HG03342 (cell line): ENCODE results near the gene KASH5.

ENCODE experiments used
- ATAC-seq: cut with Tn5 transposase; IDR thresholded peaks from one replicate; pipeline ENCODE4 v1.9.1; 2021; ENCODE audit warnings: mild to moderate bottlenecking, moderate library complexity; ENCODE audit not compliant: unreplicated experiment

The KASH5 gene

DNA sequence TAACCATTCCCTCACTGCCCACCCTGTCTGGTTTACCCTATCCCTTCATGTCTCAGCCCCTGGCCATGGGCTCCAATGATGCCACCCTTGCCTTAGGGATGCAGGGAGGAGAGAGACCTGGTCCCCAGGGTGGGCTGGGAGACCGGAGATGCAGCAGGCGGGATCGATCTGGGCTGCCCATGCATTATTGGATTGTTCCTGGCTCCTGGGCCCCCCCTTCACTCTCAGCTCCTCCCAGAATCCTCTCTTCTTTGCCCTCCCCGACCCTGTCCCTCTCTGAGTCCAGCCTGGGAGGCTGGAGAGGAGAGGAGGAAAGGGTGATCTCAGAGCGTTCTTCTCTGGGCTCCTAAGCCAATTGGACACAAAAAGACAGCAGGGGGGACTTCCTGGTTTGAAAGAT, 5.8 kb downstream of the KASH5 start:
- no peak for ATAC-seq

DNA sequence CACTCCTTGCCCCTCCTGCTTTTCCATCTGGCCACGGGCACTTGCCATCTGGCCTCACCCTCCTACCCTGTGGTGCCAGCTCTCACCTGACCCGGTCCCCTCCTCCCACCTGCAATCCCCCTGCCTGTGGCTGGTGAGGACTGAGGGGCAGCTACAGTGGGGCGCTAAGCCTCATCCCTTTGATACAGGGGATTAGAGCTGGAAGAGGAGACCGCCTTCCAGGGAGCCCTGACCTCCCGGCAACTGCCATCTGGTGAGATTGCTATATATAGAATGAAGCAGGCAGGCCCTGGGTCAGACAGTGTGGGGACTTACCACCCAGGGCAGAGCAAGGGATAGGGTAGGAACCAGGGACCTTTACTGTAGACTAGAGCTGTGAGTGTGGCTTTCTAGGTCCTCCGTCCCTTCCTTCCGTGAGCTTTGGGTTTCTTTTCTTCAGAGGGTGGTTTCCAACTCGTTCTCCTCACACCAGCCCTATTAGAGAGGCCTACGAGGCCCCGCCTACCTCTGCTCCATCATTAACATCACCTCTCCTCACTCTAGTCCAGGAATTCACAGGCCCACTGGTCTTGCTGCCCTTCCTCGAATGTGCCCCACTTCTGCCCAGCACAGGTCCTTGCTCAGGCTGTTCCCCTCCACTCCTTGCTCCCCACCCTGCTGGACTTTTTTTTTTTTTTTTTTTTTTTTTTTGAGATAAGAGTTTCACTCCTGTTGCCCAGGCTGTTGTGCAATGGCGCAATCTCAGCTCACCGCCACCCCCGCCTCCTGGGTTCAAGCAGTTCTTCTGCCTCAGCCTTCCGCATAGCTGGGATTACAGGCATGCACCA, 7.7 kb downstream of the KASH5 start:
- ATAC-seq = no peak

DNA sequence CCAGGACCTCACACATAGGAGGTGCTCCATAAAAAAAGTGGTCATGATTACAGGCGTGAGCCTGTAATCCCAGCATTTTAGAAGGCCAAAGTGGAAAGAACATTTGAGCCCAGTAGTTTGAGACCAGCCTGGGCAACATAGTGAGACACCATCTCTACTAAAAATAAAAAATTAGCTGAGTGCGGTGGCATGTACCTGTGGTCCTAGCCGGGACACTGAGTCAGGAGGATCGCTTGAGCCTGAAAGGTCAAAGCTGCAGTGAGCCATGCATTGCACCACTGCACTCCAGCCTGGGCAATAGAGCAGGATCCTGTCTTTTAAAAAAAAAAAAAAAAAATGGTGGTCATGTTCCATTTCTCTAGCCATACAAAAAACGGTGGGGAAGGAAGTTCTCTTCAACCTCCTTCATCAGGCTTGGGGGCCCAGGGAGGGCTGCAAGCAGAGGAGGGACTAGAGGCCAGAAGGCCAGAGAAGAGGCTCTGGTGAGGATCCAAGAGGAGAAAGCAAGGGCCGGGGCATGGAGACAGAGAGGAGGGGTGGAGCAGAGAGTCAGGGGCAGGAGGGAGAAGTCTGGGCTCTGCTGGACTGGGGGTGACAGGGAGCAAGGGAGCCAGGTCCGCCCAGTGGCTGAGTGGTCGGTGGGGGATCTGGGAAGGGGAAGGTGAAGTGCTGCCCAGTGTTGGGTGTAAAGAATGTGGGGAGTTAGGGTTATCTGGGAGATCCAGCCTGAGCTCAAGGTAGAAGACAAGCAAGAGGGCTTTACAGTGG, 8.9 kb downstream of the KASH5 start:
- no peak for ATAC-seq

DNA sequence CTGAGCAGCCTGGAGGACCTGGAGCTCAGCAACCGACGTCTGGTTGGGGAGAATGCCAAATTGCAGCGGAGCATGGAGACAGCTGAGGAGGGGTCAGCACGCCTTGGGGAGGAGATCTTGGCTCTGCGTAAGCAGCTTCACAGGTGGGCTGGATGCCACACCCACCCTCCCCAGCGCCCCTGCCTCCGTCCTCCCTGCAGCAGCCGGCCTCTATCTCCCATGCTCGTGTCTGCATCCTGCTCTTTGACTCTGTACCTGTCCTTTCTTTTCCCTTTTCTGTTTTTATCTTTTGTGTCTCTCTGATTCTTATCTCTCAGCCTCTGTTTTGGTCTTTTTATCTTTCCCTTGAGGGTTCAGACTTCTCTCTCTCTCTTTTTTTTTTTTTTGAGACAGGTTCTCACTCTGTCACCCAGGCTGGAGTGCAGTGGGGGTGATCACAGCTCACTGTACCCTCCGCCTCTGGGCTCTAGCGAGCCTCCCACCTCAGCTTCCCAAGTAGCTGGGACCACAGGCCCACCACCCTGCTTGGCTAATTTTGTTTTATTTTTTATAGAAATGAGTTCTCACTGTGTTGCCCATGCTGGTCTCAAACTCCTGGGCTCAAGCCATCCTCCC, 10.1 kb downstream of the KASH5 start:
- ATAC-seq = no peak

DNA sequence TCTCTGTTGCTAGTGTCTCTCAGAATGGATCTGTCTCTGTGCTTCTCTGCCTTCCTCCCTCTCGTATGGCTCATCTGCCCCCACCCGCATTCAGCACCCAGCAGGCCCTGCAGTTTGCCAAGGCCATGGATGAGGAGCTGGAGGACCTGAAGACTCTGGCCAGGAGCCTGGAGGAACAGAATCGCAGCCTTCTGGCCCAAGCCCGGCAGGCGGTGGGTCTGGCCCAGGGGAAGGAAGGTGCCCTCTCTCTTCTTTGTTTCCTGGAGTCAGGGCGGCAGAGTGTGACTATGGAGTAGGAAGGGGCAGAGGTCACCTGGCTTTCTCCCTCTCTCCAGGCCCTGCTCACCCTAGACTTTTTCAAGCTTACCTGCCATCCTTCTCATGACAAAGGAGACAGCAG, 10.9 kb downstream of the KASH5 start:
- ATAC-seq = no peak

DNA sequence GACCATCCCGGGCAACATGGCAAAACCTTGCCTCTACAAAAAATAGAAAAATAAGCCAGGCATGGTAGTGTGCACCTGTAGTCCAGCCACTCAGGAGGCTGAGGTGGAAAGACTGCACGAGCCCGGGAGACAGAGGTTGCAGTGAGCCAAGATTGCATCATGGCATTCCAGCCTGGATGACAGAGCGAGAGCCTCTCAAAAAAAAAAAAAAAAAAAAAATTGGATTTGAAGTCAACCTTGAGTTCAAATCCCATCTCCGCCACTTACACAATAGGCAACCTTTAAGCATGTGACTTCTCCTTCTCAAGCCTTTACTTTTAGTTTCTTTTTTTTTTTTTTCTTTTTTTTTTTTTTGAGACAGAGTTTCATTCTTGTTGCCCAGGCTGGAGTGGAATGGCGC, 12.0 kb downstream of the KASH5 start:
- ATAC-seq = no peak

DNA sequence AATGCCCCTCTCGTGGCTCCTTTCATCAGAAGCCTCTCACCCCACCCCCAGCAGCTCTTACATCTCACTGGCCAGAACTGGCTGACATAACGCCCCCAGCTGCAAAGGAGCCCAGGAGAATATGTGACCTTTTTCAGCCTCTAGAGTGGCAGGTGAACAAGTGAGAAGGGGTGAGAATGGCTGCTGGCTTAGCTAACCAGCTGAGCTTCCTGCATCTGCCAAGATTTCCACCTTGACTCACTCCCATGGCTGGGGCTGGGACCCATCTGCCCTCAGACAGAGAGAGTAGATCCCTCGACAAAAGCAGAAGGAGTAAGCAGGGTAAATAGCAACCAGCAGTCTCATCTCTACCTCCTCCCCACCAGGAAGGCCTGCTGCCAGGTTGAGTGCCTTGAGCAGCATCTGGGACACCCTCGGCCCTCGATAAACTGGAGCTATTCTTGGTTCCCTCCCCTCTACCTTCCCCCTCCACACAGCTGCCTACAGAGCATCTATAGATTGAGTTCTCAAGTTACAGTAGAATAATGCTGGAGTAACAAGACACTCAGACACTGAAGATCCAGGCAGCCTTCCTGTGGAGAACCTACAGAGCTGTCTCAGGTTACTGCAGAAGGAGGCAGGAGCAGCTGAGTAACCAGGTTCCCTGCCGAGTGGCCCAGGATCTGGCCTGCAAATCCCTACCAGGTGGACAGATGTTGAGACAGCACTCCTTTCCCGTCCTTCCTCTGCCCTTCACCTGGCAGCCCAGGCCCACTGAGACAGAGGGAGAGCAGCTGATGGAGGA, 15.5 kb downstream of the KASH5 start:
- ATAC-seq = no peak

DNA sequence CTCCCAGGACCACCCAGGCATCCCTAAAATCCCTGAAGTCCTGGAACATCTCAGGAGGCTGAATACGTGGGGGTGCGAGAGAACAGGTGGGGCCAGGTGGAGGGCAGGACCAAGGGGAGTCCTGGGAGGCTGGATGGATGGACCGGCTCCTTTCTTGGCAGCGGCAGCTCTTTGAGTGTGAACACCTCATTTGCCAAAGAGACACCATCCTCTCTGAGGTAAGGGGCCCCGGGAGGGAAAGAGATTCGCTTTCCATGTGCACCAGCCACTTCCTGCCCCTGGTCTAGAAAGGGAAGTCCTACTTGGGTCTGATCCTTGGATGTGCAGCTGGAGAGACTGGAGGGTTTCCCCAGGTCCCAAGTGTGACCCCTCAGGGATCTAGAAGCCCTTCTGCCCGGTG, 19.0 kb downstream of the KASH5 start:
- no peak for ATAC-seq

DNA sequence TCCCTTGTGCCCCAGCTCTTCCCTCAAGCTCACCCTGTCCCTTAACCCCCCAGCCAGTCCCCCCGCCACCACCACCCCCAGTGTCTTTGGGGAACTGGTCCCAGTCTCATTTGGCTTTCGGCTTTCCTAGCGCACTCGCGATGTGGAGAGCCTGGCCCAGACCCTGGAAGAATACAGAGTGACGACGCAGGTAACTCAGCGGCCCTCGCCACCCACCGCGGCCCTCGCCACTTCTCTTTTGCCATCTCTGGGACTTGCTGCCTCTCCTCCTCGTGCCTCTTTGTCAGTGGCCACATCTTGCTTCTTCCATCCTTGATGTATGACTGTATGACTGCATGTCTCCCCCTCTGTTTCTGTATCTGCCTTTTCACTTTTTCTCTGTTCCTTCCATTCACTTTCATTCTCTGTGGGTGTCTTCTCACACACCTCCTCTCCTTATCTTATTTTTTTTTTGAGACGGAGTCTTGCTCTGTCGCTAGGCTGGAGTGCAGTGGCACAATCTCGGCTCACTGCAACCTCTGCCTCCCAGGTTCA, 19.5 kb downstream of the KASH5 start:
- no peak for ATAC-seq

DNA sequence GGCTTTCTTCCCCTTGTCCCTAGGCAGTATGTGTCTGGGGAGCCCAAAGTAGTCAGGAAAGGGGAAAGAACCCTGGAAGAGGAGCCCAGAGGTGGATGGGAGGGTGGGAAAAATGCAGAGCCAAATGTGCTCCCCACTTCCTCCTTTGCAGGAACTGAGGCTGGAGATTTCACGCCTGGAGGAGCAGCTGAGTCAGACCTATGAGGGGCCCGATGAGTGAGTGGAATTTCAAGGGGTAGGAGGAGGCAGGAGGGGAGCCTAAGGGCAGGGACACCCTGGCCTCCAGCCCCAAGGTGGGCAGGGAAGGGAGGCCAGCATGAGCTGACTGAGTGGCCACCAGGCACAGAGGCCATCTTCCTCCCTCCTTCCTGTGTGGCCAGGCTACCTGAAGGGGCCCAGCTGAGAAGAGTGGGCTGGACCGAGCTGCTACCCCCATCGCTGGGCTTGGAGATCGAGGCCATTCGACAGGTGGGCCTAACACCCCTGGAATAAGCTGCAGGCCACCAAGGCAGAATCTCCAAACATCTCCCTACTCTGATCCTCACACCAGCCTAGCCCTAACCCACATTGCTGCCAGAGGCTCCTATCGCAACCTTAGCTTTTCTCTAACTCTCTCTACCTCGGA, 20.9 kb downstream of the KASH5 start:
- ATAC-seq = no peak

DNA sequence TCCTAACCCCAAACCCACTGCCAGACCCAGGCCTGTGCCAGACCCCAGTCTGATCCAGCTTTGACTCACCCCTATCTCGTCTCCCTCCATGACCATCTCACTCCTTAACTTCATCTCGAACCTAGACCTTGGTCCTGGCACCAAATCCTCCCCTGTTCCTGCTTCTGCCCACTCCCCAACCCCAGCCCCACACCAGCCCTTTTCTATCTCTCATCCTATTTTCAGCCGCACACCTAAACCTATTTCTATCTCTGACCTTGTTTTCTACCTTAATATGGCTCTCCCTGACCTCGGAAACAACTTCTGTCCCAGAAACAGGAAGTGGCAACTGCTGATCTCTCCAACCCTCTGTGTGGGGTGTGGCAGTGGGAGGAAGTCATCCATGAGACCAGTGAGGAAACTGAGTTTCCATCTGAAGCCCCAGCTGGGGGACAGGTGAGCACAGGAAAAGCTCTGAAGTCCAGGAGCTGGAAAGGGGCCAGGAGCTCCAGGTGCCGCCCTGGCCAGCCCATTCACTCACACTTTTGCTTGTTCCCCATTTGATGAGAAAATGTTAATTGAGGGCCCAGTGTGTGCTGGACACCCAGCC, 21.5 kb downstream of the KASH5 start:
- no peak for ATAC-seq

DNA sequence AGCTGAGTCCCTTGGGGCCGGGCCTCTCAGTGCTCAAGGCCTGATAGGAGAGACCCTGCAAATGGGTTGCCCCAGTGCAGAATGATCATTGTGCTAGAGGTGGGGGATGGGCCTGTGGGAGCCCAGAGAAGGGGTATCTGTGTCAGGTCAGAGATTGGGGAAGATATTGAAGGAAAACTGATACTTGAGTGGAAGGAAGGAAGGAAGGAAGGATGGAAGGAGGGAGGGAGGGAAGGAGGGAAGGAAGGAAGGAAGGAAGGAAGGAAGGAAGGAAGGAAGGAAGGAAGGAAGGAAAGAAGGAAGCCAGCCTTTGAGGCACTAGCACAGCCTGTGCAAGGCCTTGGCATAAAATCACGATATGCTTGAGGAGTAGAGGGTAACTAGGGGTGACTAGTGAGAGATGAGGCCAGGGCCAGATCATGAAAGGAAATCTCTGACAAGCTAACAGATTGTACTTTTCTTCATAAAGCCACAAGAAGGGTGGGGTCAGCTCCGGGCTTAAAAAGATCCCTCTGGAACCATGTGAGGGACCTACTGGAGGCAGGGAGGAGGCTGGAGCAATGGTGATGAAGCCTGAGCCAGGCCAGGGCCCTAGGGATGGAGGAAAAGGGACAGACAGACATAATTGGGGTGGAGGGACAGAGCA, 23.8 kb downstream of the KASH5 start:
- no peak for ATAC-seq

DNA sequence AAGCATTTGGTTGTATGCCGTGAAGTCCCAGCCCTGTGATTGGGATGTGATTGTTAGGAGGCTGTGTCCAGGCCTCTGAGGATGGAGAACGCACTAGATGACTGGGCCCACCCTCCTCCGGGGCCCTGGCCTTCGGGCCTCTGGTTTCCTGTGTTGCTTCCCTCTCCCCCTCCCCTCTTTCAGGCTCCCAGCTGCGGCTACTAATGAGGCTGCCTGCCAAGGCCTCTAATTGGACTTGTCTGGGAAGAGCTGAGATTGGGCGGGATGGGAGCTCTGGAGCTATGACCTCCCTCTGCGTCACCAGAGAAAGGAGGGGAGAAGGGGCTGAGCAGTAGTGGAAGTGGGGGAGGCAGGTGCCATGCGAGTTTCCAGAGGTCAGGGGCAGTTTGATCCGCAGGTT, 25.3 kb downstream of the KASH5 start:
- ATAC-seq = no peak

DNA sequence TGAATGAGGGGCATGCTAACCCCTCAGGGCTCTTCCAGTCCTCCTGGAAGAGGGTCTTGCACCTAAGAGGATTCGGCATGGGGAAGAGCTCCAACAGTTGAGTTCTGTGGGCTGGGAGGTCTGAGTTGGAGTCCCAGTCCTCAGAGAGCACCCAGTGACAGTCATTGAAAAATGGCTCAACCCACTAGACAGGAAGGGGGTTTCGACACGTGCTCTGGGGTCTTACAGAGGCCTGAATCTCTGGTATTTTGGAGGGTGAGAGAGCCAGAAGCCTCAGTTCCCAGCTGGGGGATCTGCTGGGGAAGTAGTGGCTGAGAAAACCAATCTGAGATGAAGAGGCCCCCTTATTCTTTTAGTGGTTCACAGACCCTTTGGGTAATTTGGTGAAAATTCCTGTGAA, 26.2 kb downstream of the KASH5 start:
- ATAC-seq = no peak

DNA sequence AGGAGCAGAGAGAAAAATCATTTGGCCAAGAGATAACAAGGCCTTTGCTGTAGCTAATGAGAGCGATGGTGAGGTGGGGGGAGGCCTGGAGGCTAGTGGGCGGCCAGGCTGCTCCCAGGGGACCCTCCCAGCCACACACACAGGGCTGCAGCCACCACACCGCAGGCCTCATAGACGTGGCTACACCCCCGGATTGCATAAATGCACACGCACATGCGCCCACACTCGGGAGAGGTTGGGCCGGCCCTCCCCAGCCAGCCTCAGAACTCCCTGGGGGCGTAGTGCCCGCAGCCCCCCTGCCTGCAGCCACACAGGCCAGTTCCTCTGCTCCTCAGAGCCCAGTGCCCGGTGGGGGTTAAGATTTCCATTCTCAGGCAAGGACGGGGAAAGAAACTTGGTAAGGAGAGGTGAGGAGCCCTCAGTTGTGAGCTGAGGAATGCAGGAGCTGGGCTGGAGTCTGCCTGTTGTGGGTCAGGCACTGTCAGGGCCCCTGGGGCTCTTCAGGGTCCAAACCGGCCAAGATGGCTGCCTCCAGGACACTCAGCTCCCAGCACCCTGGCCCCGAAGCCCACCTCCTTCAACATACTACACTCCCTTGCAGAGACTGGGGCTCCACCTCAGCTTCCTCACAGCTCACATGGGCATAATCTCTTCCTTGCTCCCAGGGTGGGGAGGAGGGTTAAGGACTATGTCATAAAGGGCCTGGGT, 27.2 kb downstream of the KASH5 start:
- ATAC-seq = no peak

DNA sequence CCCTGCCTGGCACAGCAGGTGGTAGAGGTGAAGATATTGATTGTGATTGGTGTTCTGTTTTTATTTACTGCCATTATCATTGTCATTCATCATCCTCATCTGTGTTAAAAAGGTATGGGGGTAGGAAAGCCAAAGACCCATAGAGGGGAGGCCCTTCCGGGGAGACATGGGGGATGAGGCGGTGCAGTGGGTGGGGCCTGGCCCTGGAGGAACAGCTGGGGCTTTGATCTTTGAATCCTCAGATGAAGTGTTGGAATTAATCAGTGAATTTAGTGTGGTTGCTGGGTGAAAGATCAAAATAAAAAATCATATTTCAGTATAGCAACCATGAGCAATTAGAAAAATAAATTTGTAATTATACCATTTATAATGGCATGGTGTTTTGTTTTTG, 27.8 kb downstream of the KASH5 start:
- ATAC-seq = no peak

DNA sequence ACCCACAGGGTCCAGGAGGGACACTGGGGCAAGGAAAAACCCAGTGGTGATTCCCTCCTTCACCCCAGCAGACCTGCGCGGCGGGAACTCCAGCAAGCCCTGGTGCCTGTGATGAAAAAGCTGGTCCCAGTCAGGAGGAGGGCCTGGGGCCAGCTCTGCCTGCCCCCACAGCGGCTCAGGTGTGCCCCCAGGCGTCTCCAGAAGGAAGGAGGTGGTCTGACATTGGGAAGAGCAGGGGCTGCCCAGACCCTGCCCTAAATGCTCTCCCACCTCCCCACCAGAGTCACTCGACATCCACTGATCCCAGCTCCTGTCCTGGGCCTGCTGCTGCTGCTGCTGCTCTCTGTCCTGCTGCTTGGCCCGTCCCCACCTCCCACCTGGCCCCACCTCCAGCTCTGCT, 29.0 kb downstream of the KASH5 start:
- ATAC-seq = no peak

DNA sequence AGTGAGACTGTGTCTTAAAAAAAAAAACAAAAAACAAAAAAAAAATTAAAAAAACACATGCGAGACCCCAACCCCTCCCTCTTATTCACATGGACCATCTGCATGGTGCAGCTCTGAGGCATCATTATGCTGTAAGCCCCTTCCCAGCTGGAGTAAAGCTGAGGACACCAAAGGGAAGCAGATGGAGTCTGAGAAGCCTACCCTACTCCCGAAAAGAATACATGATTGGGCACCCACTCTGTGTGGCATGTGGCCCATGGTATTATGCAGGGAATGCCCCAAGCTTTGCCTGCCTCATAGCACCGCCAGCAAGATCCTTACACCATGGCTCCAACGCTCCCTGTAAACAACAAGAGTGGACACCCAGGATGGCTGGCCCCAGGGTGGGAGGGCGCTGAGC, 30.5 kb downstream of the KASH5 start:
- no peak for ATAC-seq

DNA sequence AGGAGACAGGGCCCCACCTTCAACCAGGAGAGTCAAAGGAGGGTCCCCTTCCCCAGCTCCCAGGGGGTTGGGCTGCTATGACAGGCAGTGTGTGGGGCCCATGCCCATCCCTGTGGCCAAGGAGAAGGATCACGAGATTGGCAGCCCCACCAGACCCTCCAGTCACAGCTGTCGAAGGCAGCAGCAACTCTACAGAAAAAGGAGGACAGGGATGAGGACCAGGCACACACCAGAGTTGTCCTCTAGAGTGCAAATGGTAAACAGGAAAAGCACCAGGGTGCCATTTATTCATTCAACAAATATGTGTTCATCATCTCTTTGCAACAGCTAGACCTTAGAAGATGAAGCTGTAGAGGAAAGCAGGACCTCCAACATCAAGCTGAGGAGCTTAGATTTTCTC, 31.1 kb downstream of the KASH5 start:
- ATAC-seq = no peak
